Thoracic aorta (tissue), 2 donors: Measurements from ENCODE around the gene LCP1. TPM values are rescaled to one million over a fixed set of nuclear protein-coding genes. Genes with fewer than 3 reads are reported as not detected.

Source experiments
- ATAC-seq: fragments of 150-250 bp; one replicate; pipeline ENCODE4 v1.8.0; 2017; ENCODE audit warnings: low read depth; ENCODE audit not compliant: insufficient number of reproducible peaks, low FRiP score
- DNase-seq: peaks from one replicate; pipeline ENCODE4 v3.0.0-alpha.2; 2020; ENCODE audit warnings: low spot score
- H3K27ac ChIP-seq, 2 donors: fragments of 200-600 bp; sonication (generic); 1 replicate in 1 of 2; 2 replicates in 1 of 2; pipeline ENCODE4 v1.5.1; 2016; ENCODE audit warnings: mild to moderate bottlenecking in 2 of 2, moderate library complexity in 2 of 2
- H3K27me3 ChIP-seq: fragments of 200-600 bp; sonication (generic); replicated peaks from 2 replicates; pipeline ENCODE4 v1.6.0; 2016; ENCODE audit warnings: mild to moderate bottlenecking; ENCODE audit not compliant: insufficient read depth
- H3K36me3 ChIP-seq: fragments of 200-600 bp; sonication (generic); one replicate; pipeline ENCODE4 v1.5.1; 2016
- H3K4me1 ChIP-seq, 2 donors: fragments of 200-600 bp; sonication (generic); 1 replicate in 1 of 2; 2 replicates in 1 of 2; pipeline versions ENCODE4 v1.5.1 to v1.6.0; 2016; ENCODE audit warnings: low read depth in 2 of 2, mild to moderate bottlenecking in 1 of 2; ENCODE audit not compliant: control insufficient read depth in 1 of 2
- H3K4me3 ChIP-seq: fragments of 200-600 bp; sonication (generic); 2 replicates; pipeline ENCODE4 v1.5.1; 2016; ENCODE audit warnings: mild to moderate bottlenecking
- H3K9me3 ChIP-seq: fragments of 200-600 bp; sonication (generic); 2 replicates; pipeline ENCODE4 v1.5.1; 2016
- CTCF ChIP-seq: fragments of 200-600 bp; sonication (generic); IDR thresholded peaks from one replicate; pipeline ENCODE4 v1.5.1; 2019; ENCODE audit warnings: antibody characterized with exemption
- total RNA-seq, 2 donors: library from RNA; depleted of rRNA; stranded (reverse); fragments of >200 nt; gene quantifications; one replicate each; pipeline versions ENCODE4 v1.1.0 to v1.2.3, GENCODE V29; 2016

The LCP1 gene
- total RNA-seq, 2 donors from 2014 or later = 61.7 to 66.3 TPM

DNA sequence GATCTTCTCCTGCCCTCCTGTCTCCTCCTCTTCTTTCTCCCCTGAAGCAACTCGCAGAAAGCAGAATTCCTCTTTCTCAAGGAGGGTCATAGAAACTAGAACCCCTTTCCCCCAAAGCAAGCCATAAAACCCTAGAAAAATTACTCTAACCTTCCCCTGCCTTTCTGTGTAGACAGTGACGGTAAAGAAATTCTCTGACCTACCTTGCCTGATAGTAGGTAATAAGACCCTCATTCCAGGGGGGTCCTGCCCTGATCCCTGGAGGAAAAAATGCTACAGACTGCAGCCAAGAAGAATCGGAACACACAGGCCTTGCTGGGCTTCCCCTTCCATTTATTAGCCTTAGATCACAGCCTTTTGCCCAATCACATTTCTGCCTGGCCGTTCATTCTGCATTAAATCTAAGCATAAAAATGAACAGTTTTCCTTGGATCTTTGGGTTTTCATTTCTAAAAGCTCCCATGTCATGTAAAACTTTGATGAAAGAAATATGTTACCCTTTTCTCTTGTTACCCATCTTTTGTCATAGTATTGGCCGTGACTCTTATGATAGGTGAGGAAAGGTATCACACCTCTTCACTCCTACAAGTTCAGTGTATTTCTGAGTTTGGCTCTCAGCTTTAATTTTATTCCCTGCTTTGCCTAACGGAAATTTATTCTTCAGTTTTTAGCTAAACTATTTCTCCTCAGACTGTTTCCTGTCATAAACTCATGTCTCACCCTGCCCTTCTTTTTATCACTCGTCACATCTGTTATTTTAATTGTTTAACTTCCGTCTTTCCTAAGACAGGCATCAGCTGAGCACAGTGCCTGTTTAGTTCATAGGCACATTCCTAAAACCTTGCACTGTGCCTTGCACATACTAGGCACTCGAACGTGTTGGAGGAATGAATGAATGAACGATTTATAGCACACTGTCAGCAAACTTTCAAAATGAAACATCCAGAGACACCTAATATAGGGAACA is 56.7 kb downstream of the LCP1 start:
- DNase-seq = no peak
- TF ChIP-seq CTCF = no peak

GRCh38 chr13:46124531-46124966 is 57.4 kb downstream of the LCP1 start:
- no peak for ATAC-seq
- Histone ChIP-seq H3K27me3 (no peaks in the 10 kb centered on the region), H3K4me1 (no peaks in the 10 kb centered on the region), H3K9me3 (no peaks in the 10 kb centered on the region), H3K36me3 (no peaks in the 10 kb centered on the region), H3K27ac (no peak overlapping the region), H3K4me3 (no peak overlapping the region)
- DNase-seq = no peak
- TF ChIP-seq CTCF = no peak

More for the DNA sequence above, 56.7 kb downstream of the LCP1 start:
- Histone ChIP-seq H3K27me3 (no peaks in the 10 kb centered on the region), H3K36me3 (no peaks in the 10 kb centered on the region), H3K4me3 (no peak overlapping the region), H3K27ac (no peak overlapping the region), H3K4me1 (no peaks in the 10 kb centered on the region), H3K9me3 (no peaks in the 10 kb centered on the region)
- no peak for ATAC-seq

DNA sequence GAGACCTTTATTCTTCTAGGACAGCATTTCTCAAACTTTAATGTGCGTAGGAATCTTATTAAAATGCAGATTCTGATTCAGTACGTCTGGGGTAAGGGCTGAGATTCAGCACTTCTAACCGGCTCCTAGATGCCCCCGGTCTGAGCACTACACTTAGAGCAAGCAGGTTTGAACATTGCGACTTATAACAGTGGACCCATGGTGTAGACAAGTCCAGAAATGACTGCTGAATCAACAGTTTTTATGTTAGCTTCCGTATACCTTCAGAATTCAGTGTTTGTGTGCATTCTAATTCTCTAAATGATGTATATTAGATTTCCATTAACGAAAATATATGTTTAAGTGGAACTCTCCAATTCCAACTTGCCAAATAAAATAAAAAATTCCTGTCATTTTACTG is 59.7 kb downstream of the LCP1 start:
- Histone ChIP-seq H3K4me1 (no peaks in the 10 kb centered on the region), H3K27ac (no peak overlapping the region), H3K4me3 (no peak overlapping the region), H3K36me3 (no peaks in the 10 kb centered on the region), H3K9me3 (no peaks in the 10 kb centered on the region), H3K27me3 (no peaks in the 10 kb centered on the region)
- no peak for DNase-seq
- ATAC-seq = no peak
- no peak for TF ChIP-seq CTCF

DNA sequence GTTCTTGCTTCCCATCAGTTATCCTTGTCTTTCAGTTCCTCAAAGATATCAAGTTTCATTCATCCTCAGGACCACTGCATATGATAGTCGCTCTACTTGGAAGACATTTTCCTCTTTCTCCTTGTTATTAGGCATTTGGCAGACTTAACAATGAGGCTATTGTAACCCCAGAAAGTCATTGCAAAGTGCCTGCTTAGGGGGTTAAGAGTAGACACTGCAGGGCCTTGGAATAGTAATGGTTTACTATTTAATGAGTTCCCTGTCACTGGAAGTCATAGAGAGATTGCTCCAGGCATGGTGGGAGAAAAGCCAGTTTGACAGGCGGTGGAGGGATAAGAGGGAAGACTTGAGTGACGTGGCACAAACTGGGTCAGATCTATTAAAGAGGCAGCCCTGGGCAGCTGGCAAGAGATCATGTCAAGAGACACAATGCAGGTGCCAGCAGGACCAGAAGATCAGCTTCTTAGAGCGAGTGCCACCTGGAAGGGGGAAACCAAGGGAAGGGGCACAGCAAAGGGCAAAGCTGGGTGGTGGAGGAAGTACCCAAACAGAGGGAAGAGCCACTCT is 60.3 kb downstream of the LCP1 start:
- Histone ChIP-seq H3K9me3 (no peaks in the 10 kb centered on the region), H3K36me3 (no peaks in the 10 kb centered on the region), H3K27me3 (no peaks in the 10 kb centered on the region), H3K4me1 (no peaks in the 10 kb centered on the region), H3K27ac (no peak overlapping the region), H3K4me3 (no peak overlapping the region)
- DNase-seq (no peak), ATAC-seq (no peak)
- TF ChIP-seq CTCF = no peak

DNA sequence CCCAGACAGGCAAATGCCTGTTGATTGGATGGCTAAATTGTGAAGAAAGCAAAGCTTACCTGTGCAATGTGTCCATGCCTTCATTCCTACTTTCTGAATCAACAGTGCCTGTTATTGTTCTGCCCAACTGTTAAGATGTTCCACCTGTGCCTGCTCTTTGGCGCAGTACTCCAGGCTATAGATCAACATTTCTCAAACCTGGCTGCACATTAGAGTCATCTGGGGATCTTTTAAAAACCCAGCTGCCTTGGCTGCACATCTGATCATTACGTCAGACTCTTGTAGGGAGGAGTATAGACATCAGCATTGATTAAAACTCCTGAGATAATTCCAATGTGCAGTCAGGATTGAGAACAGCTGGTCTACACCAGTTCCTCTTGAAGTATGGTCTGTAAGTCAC is 60.9 kb downstream of the LCP1 start:
- TF ChIP-seq CTCF = no peak
- Histone ChIP-seq H3K9me3 (no peaks in the 10 kb centered on the region), H3K36me3 (no peaks in the 10 kb centered on the region), H3K4me1 (no peaks in the 10 kb centered on the region), H3K27me3 (no peaks in the 10 kb centered on the region), H3K4me3 (no peak overlapping the region), H3K27ac (no peak overlapping the region)
- DNase-seq (no peak), ATAC-seq (no peak)
